Muscle of arm (tissue), 12 donors: ENCODE results near the gene NRP2. TPM values are rescaled to one million over a fixed set of nuclear protein-coding genes. Genes with fewer than 3 reads are reported as not detected.

ENCODE experiments used
- DNase-seq: peaks from one replicate; pipeline ENCODE4 v3.0.0-alpha.2; 2013
- polyA plus RNA-seq, 12 donors: library from polyadenylated mRNA; unstranded; fragments of 120-200 nt; gene quantifications; one replicate each; pipeline ENCODE4 v1.2.1, GENCODE V29; 2013; ENCODE audit not compliant: insufficient read length in 12 of 12

The NRP2 gene
- polyA plus RNA-seq, 12 donors = 9.5 to 68.2 (median 16.0) TPM; not detected in 1

DNA sequence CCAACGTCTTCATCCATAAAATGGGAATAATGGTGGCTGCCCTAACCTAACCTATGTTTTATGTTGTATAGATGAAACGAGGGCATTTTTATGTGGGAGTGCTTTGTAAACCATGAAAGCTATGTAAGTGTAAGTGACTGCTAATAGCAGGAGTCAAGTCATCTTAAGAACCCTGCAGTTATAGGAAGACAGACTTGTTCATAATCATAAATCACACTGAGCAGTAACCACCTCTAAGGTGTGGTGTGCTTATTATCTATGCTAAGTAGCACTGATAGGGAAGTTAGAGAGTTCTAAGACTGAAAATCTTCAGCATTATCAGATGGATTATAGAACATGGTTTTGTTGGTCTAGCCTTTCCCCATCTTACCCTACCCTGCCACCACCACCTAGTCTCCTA lies 24.2 kb upstream of the NRP2 start:
- no peak for DNase-seq

DNA sequence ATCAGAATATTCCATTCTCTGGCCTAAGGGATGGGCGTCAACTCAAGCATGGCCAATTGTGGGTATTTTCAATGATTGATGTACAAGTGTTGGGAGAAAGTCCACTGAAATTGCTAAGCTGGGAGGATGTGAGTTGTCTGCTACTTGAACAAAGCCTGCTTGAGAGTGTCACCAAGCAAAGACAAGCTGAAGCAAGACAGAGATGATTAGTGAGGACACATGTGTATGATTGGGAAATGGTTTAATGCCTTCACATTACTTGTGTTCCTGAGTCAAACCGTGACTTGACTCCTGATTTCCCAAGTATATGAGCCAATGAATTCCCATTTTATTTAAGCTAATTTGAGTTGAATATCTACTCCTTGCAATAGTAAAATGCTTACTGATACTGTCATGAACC lies 23.7 kb upstream of the NRP2 start:
- no peak for DNase-seq

- DNase-seq = no peak
Measured at GRCh38 chr2:205659922-205660321, 22.4 kb upstream of the NRP2 start.

DNA sequence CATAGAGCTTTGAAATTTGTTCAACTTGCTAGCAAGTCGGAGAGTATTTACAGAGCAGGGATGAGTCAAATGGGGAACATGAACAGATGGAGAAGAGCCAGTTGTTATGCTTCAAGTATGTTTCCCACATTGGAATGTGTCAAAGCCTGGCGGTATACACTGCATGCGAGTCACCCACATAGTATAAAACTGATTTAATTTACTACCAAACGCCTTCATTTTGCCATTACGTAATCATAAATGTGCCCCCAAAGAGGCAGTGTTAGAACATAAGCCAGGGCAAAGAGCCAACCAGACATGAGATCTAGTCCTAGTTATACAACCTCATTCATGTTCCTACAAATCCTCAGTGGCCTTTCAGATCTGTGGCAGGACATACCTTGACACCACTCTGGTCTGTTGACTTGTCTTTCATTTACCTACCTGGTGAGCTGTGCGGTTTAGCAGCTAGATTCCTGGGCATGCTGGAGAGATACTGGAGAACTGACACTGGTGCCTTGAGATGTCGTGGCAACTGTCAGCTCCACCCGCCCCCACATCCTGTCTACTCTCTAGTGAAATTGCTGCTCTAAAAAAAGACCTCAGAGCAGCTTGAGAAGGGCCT lies 21.7 kb upstream of the NRP2 start:
- DNase-seq = peak; percentile 62

DNA sequence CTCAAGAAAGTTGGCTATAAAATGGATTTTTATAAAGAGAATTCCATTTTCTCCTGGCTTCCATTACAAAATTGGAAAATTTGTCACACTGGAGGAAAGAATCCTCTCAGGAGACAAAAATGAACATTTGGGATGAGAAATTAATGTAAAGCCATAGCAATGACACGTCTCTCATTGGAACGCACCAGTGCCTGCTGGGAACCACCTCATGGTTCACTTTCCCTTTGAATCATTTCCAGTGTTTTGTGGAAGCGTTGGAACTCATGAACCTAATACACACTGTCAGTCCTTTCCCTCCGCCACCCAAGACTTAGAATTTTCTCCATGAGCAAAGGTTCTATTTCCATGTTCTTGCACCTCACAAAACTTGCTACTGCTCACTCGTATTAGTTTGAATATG lies 21.0 kb upstream of the NRP2 start:
- DNase-seq = no peak

GRCh38 chr2:205662206-205662965 lies 19.9 kb upstream of the NRP2 start:
- no peak for DNase-seq

GRCh38 chr2:205665791-205666190 lies 16.5 kb upstream of the NRP2 start:
- DNase-seq = no peak

DNA sequence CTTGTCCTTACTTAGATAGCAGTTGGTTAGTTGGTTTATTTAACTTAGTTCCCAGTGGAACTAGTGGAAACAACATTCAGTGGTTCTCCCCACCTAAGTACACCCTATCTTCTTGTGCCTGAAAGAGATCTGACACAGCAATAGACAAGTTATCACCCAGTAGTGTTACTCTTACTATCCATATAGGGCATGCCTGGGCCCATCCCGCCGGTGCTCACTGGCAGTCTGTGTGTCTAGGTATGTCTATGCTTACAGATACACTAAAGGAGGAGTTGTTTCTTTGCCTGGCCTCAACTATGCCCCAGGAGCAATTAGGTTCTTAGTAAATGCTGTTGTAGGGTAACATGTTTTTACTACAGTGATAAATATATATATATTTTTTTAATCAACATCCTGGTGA lies 12.0 kb upstream of the NRP2 start:
- DNase-seq = no peak

DNA sequence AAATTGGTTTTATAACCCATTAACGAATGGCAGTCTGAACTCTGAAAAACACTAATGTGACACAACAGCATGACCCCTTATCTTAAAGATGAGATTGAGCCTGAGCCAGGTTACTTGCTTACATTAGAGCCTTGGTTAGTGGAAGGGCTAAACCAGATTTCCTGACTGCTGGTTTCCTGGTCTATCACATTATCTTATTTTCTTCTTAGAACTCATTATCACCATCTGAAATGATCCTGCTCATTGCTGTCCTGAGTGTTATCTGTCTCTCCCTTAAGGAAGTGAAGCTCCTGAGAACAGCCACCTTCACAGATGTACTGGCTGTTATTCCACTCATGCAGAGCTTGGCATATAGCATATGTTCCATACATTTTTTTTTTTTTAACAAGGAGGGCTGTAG lies 9.0 kb upstream of the NRP2 start:
- no peak for DNase-seq

DNA sequence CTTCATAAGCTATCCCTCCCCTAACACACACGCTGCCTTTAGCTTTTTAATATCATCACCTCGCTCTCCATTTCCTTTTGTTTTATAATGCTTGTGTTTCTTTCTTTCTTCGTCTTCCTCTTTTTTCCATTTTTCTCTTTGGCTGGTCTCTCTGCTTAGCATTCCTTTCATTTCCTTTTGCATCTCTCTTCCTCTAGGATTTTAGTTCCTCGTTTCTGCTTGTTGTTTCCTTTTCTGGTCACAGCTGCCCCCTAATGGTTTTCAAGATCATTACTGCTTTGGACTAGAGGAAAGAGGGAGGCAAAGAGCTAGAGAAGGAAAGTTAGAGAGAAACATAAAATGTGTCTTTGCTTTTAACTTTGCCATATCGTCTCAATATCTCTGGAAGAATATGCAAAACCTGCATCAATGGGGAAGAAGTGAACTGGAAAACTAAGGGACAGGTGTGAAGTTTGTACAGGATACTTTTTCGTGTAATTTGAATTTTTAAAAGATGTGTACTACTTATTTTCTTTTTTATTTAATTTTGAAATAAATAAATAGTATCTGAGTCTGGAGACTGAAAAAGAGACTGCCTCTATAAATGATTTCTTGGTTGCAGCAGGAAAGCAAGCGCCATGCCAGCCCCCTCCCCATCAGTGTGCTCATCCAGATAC lies 6.3 kb upstream of the NRP2 start:
- DNase-seq = peak; percentile 80

DNA sequence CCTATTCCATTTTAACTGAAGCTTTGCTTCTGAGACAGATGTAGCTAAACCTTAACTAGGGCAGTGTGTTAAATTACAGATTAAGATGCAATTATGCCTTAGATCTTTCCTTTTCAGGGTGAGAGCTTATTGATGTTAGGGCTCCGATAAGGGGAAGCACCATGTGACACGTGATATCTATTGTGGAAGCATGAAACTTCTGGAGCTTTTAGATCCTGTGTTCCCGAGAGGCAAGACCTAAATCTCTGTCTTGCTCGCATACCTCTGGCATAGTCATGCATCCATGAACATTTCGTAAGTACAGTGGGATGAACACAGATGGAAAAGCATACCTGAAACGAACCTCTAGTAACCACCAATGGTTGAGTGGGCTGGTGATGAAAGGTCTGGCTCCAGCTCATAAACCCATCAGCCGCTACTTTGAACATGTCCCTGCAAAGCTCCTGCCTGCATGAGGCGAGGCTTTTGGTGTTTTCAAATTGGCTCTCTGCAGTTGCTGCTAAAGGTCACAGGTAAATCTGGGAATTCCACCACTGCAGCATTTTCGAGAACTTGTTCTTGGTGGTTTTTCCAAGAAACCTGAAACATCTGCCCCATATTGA lies 3.7 kb upstream of the NRP2 start:
- DNase-seq = no peak

DNA sequence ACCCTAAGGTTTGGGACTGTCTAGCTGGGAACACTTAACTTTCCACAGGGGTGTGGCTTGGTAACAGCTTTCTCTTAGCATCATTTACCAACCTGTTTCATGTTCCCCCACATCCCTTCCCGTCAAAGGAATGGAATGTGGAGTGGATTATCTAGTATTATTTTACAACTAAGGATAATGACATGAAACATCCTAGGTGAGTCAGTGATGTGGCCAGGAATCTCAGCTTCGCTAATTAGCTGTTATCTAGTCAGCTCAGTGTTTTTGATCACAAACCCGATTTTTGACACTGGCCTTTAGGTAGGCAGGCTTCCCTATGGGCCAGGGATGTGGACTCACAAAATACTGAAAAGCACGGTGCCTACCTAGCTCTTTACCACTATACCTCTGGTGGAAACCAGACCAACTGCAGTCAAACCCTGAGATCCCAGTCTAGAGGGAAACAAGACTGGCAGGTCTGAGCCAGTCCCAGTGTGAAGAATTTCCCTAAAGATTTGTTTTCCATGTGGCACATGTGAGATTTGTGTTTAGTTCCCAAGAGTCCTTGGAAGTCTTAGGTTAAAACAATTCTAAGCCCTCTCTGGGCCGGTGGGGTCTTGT lies 2.8 kb upstream of the NRP2 start:
- DNase-seq = no peak

DNA sequence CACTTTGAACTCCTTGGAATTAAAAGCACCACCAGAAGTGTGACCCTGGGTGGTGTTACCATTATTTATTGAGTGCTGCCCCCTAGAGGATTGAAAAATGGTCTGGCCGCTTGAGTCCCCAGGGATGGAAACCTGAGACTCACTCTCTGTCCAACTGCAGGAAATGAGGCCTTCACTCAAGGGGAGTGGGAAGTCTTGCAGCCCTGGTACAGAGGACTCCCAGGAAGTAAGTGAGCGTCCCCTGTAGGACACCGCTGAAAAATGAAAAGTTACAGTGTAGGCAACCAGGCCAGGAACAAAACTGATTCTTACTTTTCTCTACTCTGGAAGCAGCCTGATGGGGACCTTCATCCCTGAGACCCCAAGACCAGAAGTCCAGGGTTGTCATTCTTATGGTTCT lies 2.2 kb upstream of the NRP2 start:
- DNase-seq = no peak

- DNase-seq = no peak
Measured at GRCh38 chr2:205680903-205681302, 1.4 kb upstream of the NRP2 start.

GRCh38 chr2:205681401-205682238 lies 681 bp upstream of the NRP2 start:
- DNase-seq = no peak

DNA sequence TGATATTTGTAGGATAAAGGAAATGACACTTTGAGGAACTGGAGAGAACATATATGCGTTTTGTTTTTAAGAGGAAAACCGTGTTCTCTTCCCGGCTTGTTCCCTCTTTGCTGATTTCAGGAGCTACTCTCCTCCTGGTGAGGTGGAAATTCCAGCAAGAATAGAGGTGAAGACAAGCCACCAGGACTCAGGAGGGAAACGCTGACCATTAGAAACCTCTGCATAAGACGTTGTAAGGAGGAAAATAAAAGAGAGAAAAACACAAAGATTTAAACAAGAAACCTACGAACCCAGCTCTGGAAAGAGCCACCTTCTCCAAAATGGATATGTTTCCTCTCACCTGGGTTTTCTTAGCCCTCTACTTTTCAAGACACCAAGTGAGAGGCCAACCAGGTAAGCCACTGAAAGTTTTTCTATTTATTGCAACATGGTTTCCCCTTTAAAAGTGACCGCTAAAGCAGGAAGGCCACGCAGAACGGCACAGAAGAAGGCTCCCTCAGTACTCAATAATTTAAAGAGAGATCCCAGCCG lies 735 bp downstream of the NRP2 start:
- DNase-seq = no peak

DNA sequence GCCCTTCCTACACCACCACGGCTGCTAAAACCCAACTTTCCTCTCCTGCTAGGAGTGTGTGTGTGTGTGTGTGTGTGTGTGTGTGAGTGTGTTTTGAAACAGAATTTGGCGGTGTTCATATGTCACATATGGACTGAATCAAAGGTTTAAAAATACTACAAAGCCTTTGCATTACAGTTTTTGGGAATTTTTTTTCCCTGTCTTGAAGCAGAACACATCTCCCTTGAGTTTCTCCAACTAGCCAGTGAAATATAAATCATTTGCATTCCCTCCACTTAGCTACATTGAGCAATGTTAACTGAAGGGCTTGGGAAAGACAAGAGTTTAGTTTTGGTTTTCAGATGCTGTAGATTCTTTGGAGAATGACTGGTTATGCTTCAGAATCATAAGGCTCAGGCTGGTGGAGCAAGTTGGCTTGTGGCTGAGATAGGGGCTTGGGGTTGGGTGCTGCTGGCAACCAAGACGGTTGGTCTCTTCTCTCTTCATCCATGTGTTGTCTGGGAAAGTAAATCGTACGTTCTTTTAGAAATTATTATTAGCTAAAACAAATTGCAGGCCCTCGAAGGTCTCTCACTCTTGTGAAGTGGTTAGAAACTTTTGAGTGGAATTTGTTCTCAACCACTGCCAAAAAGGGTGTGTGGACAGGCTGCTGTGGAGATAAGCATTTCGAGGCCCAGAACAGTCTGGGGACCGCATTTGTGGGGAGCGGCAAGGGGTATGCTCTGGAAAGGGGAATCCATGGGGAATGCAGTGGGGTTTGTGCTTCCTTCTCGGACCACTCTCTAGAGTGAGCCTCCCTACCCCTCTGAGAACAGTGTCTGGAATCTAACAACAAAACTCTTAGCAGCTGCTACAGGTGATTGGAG lies 1.4 kb downstream of the NRP2 start:
- no peak for DNase-seq

- no peak for DNase-seq
Measured at GRCh38 chr2:205684871-205685313, 2.6 kb downstream of the NRP2 start.

GRCh38 chr2:205685314-205686055 lies 3.2 kb downstream of the NRP2 start:
- DNase-seq = no peak
